CD4-positive, alpha-beta memory T cell (primary cell): ENCODE measurements around the gene MRPL38. TPM values are rescaled to one million over a fixed set of nuclear protein-coding genes. Genes with fewer than 3 reads are reported as not detected.
"Not testable (repeated sequence)": the region's sequence is repeated elsewhere in the genome, so short reads cannot be mapped to it uniquely, and the experiment has no call there.

Experiments used
- CTCF ChIA-PET: fragments of 350-600 bp; sonication (Branson Sonifier 250); formaldehyde crosslinking; loops from one replicate; lab custom pipeline; 2021; ENCODE audit warnings: inconsistent platforms; ENCODE audit not compliant: partially characterized antibody; lab: Charles Lee
- POLR2A ChIA-PET: fragments of 350-600 bp; sonication (Branson Sonifier 250); formaldehyde crosslinking; loops from one replicate; lab custom pipeline; 2021; ENCODE audit not compliant: partially characterized antibody; lab: Charles Lee
- DNase-seq, 5 donors: peaks; one replicate each; pipeline versions ENCODE4 v3.0.0 to v3.0.0-alpha.2; 2020 to 2022; ENCODE audit warnings: mixed read lengths in 1 of 5
- H3K27ac ChIP-seq: one replicate; pipeline ENCODE4 v1.7.0; 2013; ENCODE audit warnings: low read depth, low read length
- H3K27me3 ChIP-seq: 2 replicates; pipeline ENCODE4 v1.7.0; 2013; ENCODE audit warnings: mild to moderate bottlenecking, low read length, moderate library complexity; ENCODE audit not compliant: insufficient read depth
- H3K36me3 ChIP-seq: 2 replicates; pipeline ENCODE4 v1.7.0; 2013; ENCODE audit warnings: mild to moderate bottlenecking, low read length, moderate library complexity; ENCODE audit not compliant: insufficient read depth
- H3K4me1 ChIP-seq: 2 replicates; pipeline ENCODE4 v1.7.0; 2013; ENCODE audit warnings: mild to moderate bottlenecking, low read length, moderate library complexity; ENCODE audit not compliant: insufficient read depth
- H3K4me3 ChIP-seq, 2 donors: one replicate each; pipeline ENCODE4 v1.7.0; 2013; ENCODE audit warnings: low read length in 2 of 2, mild to moderate bottlenecking in 1 of 2
- H3K9me3 ChIP-seq, 2 donors: one replicate each; pipeline ENCODE4 v1.7.0; 2013; ENCODE audit warnings: low read length in 2 of 2, control low read depth in 1 of 2; ENCODE audit not compliant: control insufficient read depth in 1 of 2
- H3K27ac Mint-ChIP-seq, 7 donors: one replicate each; pipeline ENCODE4 v1.8.0; 2020 to 2021; ENCODE audit warnings: mixed read lengths in 7 of 7, mild to moderate bottlenecking in 6 of 7, inconsistent platforms in 3 of 7, moderate library complexity in 3 of 7
- H3K27me3 Mint-ChIP-seq, 2 donors: one replicate each; pipeline ENCODE4 v1.8.0; 2020 to 2021; ENCODE audit warnings: mixed read lengths in 2 of 2
- H3K36me3 Mint-ChIP-seq, 2 donors: one replicate each; pipeline ENCODE4 v1.8.0; 2020 to 2021; ENCODE audit warnings: mixed read lengths in 2 of 2, inconsistent platforms in 1 of 2, mild to moderate bottlenecking in 1 of 2
- H3K4me1 Mint-ChIP-seq, 4 donors: one replicate each; pipeline ENCODE4 v1.8.0; 2020 to 2021; ENCODE audit warnings: mixed read lengths in 4 of 4, mild to moderate bottlenecking in 1 of 4
- H3K4me3 Mint-ChIP-seq, 8 donors: one replicate each; pipeline ENCODE4 v1.8.0; 2020 to 2021; ENCODE audit warnings: mixed read lengths in 8 of 8, mild to moderate bottlenecking in 7 of 8, moderate library complexity in 6 of 8, inconsistent platforms in 3 of 8
- H3K9me3 Mint-ChIP-seq, 8 donors: one replicate each; pipeline ENCODE4 v1.8.0; 2020 to 2021; ENCODE audit warnings: mixed read lengths in 8 of 8, mild to moderate bottlenecking in 5 of 8, inconsistent platforms in 3 of 8, moderate library complexity in 1 of 8
- intact Hi-C: fragments of 100-400 bp; cut with micrococcal nuclease; formaldehyde crosslinking; loops from one replicate; pipeline ENCODE4 v1.15.1; 2023
- polyA plus RNA-seq, 2 donors: library from polyadenylated mRNA; unstranded; fragments of 300-500 nt; fragmentation: Illumina TruSeq; gene quantifications; one replicate each; pipeline ENCODE4 v1.2.3, GENCODE V29; 2021
- total RNA-seq, 2 experiments: library from RNA; stranded (reverse); gene quantifications; one replicate each; pipeline ENCODE4 v1.2.3, GENCODE V29; 2021

MRPL38 gene
- total and polyA plus RNA-seq, 4 experiments from 2014 or later = 59.1 to 142 (median 108) TPM

GRCh38 chr17:75859358-75859757, 45.3 kb downstream of the MRPL38 start:
- H3K27me3 Mint-ChIP-seq, DNase-seq, H3K9me3 Mint-ChIP-seq, H3K27ac ChIP-seq, H3K9me3 ChIP-seq, H3K36me3 Mint-ChIP-seq, H3K4me3 ChIP-seq, intact Hi-C loops, H3K27me3 ChIP-seq, H3K4me3 Mint-ChIP-seq, H3K36me3 ChIP-seq, H3K27ac Mint-ChIP-seq: not testable (repeated sequence)
- H3K4me1 ChIP-seq = peaks cover 35% of the 10 kb centered on the region
- peaks cover 18 to 42% (median 26%) of the 10 kb centered on the region in 4 donors for H3K4me1 Mint-ChIP-seq
- ChIA-PET POLR2A (interaction anchor here (1.5 to 23.4 kb wide), 5 partner anchors 15 to 83 kb away, joined by 3 to 563 read pairs (median 7); partner anchors contain the start of genes TRIM47, TRIM65 and UNC13D), CTCF (interaction anchor here (2.5 to 14.6 kb wide), 3 partner anchors 13 to 37 kb away, joined by 14 to 266 read pairs (median 31); partner anchors contain the start of genes TRIM47, TRIM65 and UNC13D)

DNA sequence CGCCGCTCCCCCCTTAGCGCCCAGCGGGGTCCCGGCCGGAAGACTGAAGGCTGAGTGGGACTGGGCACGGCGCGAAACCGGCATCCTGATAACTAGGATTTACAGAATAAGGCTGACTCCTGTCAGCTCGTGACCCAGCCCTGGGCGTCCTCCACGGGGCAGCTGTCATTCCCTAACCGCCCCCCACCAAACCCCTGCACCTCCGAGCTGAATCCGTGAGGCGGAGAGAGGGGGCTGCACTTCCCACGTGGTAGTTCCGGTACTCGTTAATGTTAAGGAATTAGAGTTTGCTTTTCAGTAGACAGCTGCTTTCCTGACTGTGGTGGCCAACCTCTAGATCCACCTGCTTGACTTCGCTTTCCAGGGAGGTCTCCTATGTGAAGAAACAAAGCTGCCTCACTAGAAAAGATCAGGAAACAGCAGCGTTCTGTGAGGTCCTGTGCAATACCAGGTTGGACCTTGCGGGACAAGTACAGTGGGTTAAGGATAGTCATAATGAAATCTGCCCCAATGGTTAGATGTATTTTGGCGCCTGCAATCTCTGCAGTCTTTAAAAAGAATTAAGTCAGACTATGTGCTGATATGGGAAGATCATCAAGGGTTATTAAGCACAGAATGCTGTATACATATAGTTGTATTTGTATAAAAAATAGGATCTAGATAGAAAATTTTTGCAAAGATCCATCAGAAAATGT, 48.5 kb downstream of the MRPL38 start:
- peak overlapping the region in 6 of 8 donors; percentile 83 to 92 (median 88) for H3K4me3 Mint-ChIP-seq
- CTCF ChIA-PET = interaction anchor here (0.7 to 14.6 kb wide), 16 partner anchors 9 to 107 kb away, joined by 3 to 266 read pairs (median 6); partner anchors contain the start of genes GALK1, TRIM47, TRIM65 and UNC13D
- H3K27ac Mint-ChIP-seq = peak overlapping the region in 5 of 7 donors; percentile 92 to 95 (median 94)

DNA sequence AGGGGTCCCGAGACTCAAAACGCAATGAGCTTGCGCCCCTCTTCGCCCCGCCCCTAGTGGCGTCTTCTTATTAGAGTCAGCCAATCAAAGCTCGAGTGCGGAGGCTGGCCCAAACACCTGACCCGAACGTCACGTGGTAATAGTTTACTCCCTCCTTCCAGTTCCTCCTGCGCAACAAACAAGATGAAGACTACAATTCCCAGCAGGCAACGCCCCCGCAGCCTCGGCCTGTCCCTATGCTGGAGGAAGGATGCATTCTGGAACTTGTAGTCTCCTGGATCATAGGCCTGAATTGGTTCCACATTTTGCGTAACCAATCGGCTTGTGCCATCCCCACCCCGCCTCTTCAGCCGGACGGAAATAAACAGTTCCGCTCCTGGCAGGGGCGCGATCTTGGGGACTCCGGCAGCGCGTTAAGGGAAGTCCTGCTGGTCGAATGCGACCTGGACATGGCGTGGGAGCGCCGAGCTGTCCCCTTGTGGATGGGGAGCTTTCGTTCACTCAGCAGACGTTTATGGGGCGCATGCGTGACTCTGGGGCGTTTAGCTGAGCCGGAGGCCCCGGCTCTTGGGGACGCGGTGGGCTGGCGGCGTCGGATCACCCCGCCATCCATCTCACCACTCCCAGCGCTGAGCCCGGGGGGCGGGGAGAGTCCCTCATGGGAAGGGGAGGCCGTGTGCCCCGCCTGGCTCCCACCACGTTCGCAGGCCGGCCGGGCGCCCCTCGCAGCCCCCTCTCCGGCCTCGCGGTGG, 49.2 kb downstream of the MRPL38 start, which contains the start of gene WBP2:
Gene WBP2, minus strand, starts transcription at position 26 of the 752 bp plus-strand sequence. CDS start 38 bp downstream, outside the sequence.
- POLR2A ChIA-PET = interaction anchor here (0.7 to 23.4 kb wide), 33 partner anchors 10 to 1233 kb away, joined by 3 to 563 read pairs (median 7); partner anchors contain the start of genes ACOX1, FBF1, GALK1 and MIF4GD
- Histone ChIP-seq H3K36me3 (peaks cover 11% of the 10 kb centered on the region), H3K9me3 (no peaks in the 10 kb centered on the region), H3K27ac (peak within 1 kb of the TSS; percentile 80), H3K4me1 (peaks cover 37% of the 10 kb centered on the region), H3K27me3 (no peaks in the 10 kb centered on the region), H3K4me3 (peak within 1 kb of the TSS; percentile 60 to 67)
- Mint-ChIP-seq H3K9me3 (no peaks in the 10 kb centered on the region), H3K27me3 (no peaks in the 10 kb centered on the region), H3K4me3 (peak within 1 kb of the TSS in 6 of 8 donors; percentile 83 to 92 (median 88)), H3K27ac (peak within 1 kb of the TSS in 5 of 7 donors; percentile 92 to 95 (median 94)), H3K4me1 (peaks cover 20 to 50% (median 26%) of the 10 kb centered on the region in 4 donors), H3K36me3 (peaks cover 4 to 14% of the 10 kb centered on the region in 2 donors)
- CTCF ChIA-PET = interaction anchor here (0.7 to 14.6 kb wide), 20 partner anchors 10 to 106 kb away, joined by 3 to 266 read pairs (median 6); partner anchors contain the start of genes GALK1, TRIM47, TRIM65 and UNC13D
- intact Hi-C loops = loop anchor here (1.0 kb wide), 7 partner anchors 11 to 124 kb away; partner anchors contain the start of genes ACOX1, MRPL38, TEN1 and TRIM65
- peak; percentile 96 to 100 (median 99) for DNase-seq

More for the DNA sequence above, 48.5 kb downstream of the MRPL38 start:
- Histone ChIP-seq H3K4me1 (peaks cover 38% of the 10 kb centered on the region), H3K27ac (peak overlapping the region; percentile 80), H3K4me3 (peak overlapping the region; percentile 40 to 67), H3K36me3 (peaks cover 4% of the 10 kb centered on the region), H3K9me3 (no peaks in the 10 kb centered on the region), H3K27me3 (no peaks in the 10 kb centered on the region)
- peaks cover 21 to 49% (median 27%) of the 10 kb centered on the region in 4 donors for H3K4me1 Mint-ChIP-seq
- peaks cover 3 to 8% of the 10 kb centered on the region in 2 donors for H3K36me3 Mint-ChIP-seq
- DNase-seq = no peak
- POLR2A ChIA-PET = interaction anchor here (1.0 to 23.4 kb wide), 22 partner anchors 9 to 1232 kb away, joined by 3 to 563 read pairs (median 14); partner anchors contain the start of genes ACOX1, FBF1, GALK1 and MIF4GD
- intact Hi-C loops = no loop called here
- no peaks in the 10 kb centered on the region for H3K27me3 Mint-ChIP-seq
- no peaks in the 10 kb centered on the region for H3K9me3 Mint-ChIP-seq

- CTCF ChIA-PET = interaction anchor here (1.0 to 14.6 kb wide), 19 partner anchors 9 to 105 kb away, joined by 3 to 266 read pairs (median 6); partner anchors contain the start of genes GALK1, TRIM47, TRIM65 and UNC13D
- POLR2A ChIA-PET = interaction anchor here (0.7 to 23.4 kb wide), 31 partner anchors 10 to 1234 kb away, joined by 3 to 563 read pairs (median 7); partner anchors contain the start of genes ACOX1, FBF1, GALK1 and MIF4GD
- Histone ChIP-seq H3K4me3 (peak overlapping the region; percentile 53 to 67), H3K9me3 (no peaks in the 10 kb centered on the region), H3K27ac (peak overlapping the region; percentile 64), H3K27me3 (no peaks in the 10 kb centered on the region), H3K4me1 (peaks cover 37% of the 10 kb centered on the region), H3K36me3 (peaks cover 14% of the 10 kb centered on the region)
- H3K9me3 Mint-ChIP-seq = no peaks in the 10 kb centered on the region
- no peak overlapping the region for H3K4me3 Mint-ChIP-seq
- no peak overlapping the region for H3K27ac Mint-ChIP-seq
- no peaks in the 10 kb centered on the region for H3K27me3 Mint-ChIP-seq
- DNase-seq = no peak
- peaks cover 5 to 15% of the 10 kb centered on the region in 2 donors for H3K36me3 Mint-ChIP-seq
- intact Hi-C loops = loop anchor here (1.0 kb wide), 7 partner anchors 11 to 124 kb away; partner anchors contain the start of genes ACOX1, MRPL38, TEN1 and TRIM65
- peaks cover 20 to 50% (median 26%) of the 10 kb centered on the region in 4 donors for H3K4me1 Mint-ChIP-seq
Observed at GRCh38 chr17:75854881-75855309, 49.8 kb downstream of the MRPL38 start.

DNA sequence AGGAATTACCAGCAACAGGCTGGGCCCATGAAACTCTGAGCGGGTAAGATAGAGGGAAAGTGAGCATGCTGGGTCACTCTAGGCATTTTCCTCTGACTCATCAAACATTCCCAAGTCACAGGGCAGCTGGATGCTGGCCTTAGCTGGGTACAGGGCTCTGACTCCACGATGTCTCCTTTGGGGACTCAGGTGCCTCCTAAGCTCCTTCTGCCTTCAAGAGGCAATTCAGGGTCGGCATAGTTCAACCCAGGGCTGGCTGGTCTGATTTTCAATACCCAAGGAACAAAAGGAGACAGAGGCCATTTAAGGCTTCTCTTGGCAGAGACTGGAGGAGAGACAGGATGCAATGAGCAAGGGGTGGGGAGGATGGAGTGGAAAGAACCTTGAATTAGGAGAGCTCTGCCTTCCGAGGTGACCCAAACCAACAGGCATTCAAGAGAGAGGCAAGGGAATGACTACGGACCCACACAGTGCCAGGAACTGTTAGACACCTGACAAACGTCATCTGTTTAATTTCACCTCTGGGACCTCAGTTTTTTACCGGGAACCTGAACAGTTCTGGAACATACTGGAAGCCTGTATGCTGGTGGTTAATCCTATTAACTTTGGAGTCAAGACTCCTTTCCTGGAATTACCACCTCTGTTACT, 50.5 kb downstream of the MRPL38 start:
- H3K9me3 Mint-ChIP-seq = no peaks in the 10 kb centered on the region
- Histone ChIP-seq H3K27me3 (no peaks in the 10 kb centered on the region), H3K9me3 (no peaks in the 10 kb centered on the region), H3K36me3 (peaks cover 21% of the 10 kb centered on the region), H3K27ac (peak overlapping the region; percentile 64), H3K4me3 (peak overlapping the region; percentile 53 to 67), H3K4me1 (peaks cover 37% of the 10 kb centered on the region)
- ChIA-PET POLR2A (interaction anchor here (1.3 to 23.4 kb wide), 20 partner anchors 9 to 592 kb away, joined by 3 to 563 read pairs (median 19); partner anchors contain the start of genes ACOX1, MRPL38, PRPSAP1 and RECQL5), CTCF (interaction anchor here (1.0 to 14.6 kb wide), 11 partner anchors 9 to 101 kb away, joined by 3 to 266 read pairs (median 9); partner anchors contain the start of genes TRIM47, TRIM65, UNC13D and UNK)
- peaks cover 20 to 55% (median 26%) of the 10 kb centered on the region in 4 donors for H3K4me1 Mint-ChIP-seq
- peaks cover 11 to 21% of the 10 kb centered on the region in 2 donors for H3K36me3 Mint-ChIP-seq
- no peak for DNase-seq
- H3K4me3 Mint-ChIP-seq = no peak overlapping the region
- no peak overlapping the region for H3K27ac Mint-ChIP-seq
- intact Hi-C loops = no loop called here
- H3K27me3 Mint-ChIP-seq = no peaks in the 10 kb centered on the region

- peak overlapping the region in 5 of 7 donors; percentile 29 to 85 (median 62) for H3K27ac Mint-ChIP-seq
- peaks cover 18 to 57% (median 23%) of the 10 kb centered on the region in 4 donors for H3K4me1 Mint-ChIP-seq
- H3K4me3 ChIP-seq = no peak overlapping the region
- H3K27me3 Mint-ChIP-seq = no peaks in the 10 kb centered on the region
- peak overlapping the region in 5 of 8 donors; percentile 57 to 72 (median 62) for H3K4me3 Mint-ChIP-seq
- H3K9me3 ChIP-seq = no peaks in the 10 kb centered on the region
- no peaks in the 10 kb centered on the region for H3K27me3 ChIP-seq
- DNase-seq = no peak
- no peaks in the 10 kb centered on the region for H3K9me3 Mint-ChIP-seq
- no peak overlapping the region for H3K27ac ChIP-seq
- ChIA-PET CTCF (interaction anchor here (1.0 to 14.6 kb wide), 6 partner anchors 7 to 100 kb away, joined by 3 to 266 read pairs (median 4); partner anchors contain the start of genes TRIM47 and TRIM65), POLR2A (interaction anchor here (2.1 to 23.4 kb wide), 10 partner anchors 8 to 186 kb away, joined by 6 to 563 read pairs (median 80); partner anchors contain the start of genes MRPL38, RECQL5, SAP30BP and TRIM47)
- H3K36me3 ChIP-seq = peaks cover 28% of the 10 kb centered on the region
- peaks cover 15 to 27% of the 10 kb centered on the region in 2 donors for H3K36me3 Mint-ChIP-seq
- intact Hi-C loops = no loop called here
- peaks cover 37% of the 10 kb centered on the region for H3K4me1 ChIP-seq
Observed at GRCh38 chr17:75853433-75853832, 51.3 kb downstream of the MRPL38 start.
